PFSK-1 (cell line): ENCODE results near the gene VPS18.

Experiments used
- FOXP2 ChIP-seq: optimal IDR thresholded peaks from 2 replicates; pipeline ENCODE3; 2011; ENCODE audit warnings: borderline replicate concordance, control low read depth, inconsistent platforms; ENCODE audit not compliant: insufficient read depth; ENCODE audit errors: extremely low read length, extremely low read depth
- POLR2AphosphoS5 ChIP-seq: IDR thresholded peaks from 2 replicates; pipeline ENCODE4 v1.6.1; 2012; ENCODE audit warnings: low read depth, mild to moderate bottlenecking, control low read depth, low read length, moderate library complexity
- SIN3A ChIP-seq: IDR thresholded peaks from 2 replicates; pipeline ENCODE4 v1.6.1; 2012; ENCODE audit warnings: mild to moderate bottlenecking, low read length, moderate library complexity, borderline replicate concordance; ENCODE audit not compliant: insufficient read depth
- TAF1 ChIP-seq: IDR thresholded peaks from 2 replicates; pipeline ENCODE4 v1.6.1; 2012; ENCODE audit warnings: low read length, control low read depth, borderline replicate concordance; ENCODE audit not compliant: insufficient read depth

DNA sequence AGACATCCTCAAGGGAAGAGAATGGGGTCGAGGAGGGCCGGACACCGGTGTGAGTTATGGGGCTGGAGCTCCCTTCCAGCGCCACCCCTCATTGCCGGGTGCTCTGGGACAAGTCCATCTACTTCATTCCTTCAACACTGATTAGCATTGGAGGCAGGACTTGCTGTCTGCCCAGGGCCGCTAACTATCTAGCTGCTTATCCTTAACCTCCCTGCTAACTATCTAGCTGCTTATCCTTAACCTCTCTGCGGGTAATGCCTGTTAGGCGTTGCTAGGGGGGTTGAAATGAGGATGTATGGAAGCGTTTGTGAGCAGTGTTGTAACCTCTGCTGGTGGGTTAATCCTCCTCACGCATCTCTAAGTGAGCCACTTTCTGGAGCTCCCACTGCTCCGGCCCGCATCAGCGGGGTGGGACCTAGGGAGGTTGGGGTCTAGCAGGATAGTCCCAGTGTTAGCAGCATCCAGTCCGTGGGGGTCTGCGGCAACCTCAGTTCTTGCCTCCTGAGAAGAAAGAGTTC, 48.1 kb downstream of the VPS18 start:
- TF ChIP-seq POLR2AphosphoS5: no peak
- no peak for TF ChIP-seq TAF1
- no peak for TF ChIP-seq SIN3A
- TF ChIP-seq FOXP2: no peak
